Anterior cingulate cortex (tissue), 58 donors: ENCODE results near the gene TBC1D23.
"Not testable (repeated sequence)": the region's sequence is repeated elsewhere in the genome, so short reads cannot be mapped to it uniquely, and the experiment has no call there.

Source experiments
- DNase-seq, 58 donors: peaks; one replicate each; lab custom pipeline; 2025; lab: John Stamatoyannopoulos, UW

Gene TBC1D23

DNA sequence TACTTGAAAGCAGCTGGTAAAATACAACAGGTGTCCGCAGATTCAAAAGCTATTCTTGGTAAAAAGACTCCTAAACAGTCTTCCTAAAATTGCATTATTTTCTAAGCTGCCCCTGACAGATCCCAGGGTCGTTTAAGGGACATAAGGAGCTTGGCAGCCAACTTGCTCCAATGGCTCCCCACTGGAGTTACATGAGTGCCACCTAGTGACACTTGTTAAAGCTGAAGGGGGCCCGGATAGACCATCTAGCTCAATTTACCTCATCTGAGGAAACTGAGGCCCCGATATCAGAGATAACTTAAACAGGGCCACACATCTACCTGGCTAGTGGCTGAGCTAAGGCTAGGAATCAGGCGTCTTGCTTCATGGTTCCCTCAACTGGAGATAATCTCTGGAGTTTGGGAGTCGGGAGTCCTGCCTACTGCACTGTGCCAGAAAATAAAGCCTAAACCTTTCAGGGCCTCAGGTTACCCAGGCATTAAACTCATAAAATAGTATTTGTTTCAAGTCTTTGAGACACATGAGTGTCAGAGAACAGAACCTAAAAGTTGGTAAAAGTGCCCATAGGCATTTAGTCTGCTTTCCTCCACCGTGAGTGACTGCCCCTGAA is 6.5 kb upstream of the TBC1D23 start:
- DNase-seq = peak in 41 of 58 donors; percentile 1 to 47 (median 13)

DNA sequence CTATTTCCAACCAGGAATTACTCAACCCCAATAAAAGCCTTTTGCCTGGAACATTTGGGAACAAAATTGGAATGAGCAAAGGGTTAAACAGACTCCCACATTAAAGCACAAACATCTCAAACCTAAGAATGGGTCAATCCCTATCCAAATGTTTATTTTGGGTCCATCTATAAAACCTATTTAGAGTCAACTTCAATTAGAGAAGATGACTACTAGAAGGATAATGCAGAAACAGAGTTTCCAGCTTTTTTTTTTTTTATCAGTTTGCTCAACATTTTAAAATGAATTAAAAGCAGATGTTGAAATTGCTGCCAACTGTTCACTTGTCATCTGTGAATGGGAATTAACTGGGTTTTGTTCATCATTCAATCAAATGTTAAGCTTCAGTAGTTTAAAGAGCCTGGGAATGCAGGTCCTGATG is 4.1 kb upstream of the TBC1D23 start:
- no peak for DNase-seq

- DNase-seq = no peak
Measured at GRCh38 chr3:100257586-100257985, 3.2 kb upstream of the TBC1D23 start.

GRCh38 chr3:100260081-100260684 is 609 bp upstream of the TBC1D23 start:
- peak in 13 of 58 donors; percentile 1 to 37 (median 11) for DNase-seq

GRCh38 chr3:100261485-100261903 is 702 bp downstream of the TBC1D23 start:
- no peak for DNase-seq

DNA sequence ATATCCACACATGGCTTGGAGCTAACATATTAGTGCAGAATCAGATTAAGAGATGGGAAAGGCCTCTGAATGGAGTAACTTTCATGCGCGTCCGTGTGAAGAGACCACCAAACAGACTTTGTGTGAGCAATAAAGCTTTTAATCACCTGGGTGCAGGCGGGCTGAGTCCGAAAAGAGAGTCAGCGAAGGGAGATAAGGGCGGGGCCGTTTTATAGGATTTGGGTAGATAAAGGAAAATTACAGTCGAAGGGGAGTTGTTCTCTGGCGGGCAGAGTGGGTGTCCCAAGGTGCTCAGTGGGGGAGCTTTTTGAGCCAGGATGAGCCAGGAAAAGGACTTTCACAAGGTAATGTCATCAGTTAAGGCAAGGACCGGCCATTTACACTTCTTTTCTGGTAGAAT is 2.1 kb downstream of the TBC1D23 start:
- DNase-seq = not testable (repeated sequence)

- DNase-seq = no peak
Measured at GRCh38 chr3:100263583-100263982, 2.8 kb downstream of the TBC1D23 start.

DNA sequence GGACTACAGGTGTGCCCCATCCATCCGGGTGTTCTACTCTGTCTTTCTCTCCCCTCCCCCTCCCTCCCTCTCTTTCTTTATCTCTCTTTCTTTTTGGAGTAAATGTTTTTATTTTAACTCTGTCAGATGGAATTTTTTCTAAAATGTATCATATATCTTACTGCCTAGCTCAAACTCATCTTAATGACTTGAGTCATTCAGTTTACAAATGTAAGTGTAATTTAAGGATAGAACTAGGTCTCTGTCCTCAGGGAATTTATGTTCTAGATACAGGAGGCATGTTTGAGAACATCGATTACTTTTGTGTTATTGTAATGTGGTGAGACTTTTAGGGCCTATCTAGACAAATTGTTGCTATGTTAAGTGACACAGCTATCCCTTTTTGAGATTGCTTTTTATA is 3.5 kb downstream of the TBC1D23 start:
- DNase-seq = no peak

- no peak for DNase-seq
Measured at GRCh38 chr3:100265016-100265415, 4.2 kb downstream of the TBC1D23 start.

DNA sequence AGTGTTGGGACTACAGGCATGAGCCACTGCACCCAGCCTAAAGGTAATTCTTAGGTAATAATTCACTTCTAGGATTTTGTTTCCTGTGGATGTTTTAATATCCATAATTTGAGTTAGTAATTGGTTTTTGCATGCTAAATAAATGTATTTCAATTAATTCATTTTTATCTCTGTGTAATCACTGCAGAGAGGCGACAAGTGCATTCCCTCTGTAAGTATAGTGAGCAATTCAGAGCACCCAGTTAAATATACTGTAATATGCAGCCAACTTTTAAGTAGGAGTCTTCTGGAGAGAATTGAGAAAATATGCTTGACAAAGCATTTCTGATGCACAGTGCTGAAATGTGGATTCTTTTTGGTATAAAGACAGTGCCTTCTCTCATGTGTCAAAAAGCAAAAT is 5.7 kb downstream of the TBC1D23 start:
- no peak for DNase-seq

- DNase-seq = no peak
Measured at GRCh38 chr3:100268156-100268555, 7.4 kb downstream of the TBC1D23 start.

DNA sequence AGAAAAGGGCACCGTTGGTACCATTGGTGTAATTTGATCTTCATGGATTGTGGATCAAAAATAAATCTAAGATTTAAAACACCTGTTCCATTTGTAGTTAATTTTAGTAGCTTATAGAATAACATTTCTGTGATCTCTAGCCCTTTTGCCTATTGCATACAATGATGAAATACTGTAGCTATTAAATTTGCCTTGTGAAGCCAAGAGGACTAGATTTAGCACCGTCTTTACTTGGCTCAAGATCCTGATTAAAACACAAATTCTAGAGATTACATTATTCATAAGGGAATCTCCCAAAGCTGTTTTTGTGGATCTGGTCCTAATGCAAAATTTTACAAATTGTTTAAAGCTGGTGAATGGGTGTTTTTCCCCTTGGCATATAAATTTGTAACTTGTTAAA is 8.2 kb downstream of the TBC1D23 start:
- DNase-seq = no peak

DNA sequence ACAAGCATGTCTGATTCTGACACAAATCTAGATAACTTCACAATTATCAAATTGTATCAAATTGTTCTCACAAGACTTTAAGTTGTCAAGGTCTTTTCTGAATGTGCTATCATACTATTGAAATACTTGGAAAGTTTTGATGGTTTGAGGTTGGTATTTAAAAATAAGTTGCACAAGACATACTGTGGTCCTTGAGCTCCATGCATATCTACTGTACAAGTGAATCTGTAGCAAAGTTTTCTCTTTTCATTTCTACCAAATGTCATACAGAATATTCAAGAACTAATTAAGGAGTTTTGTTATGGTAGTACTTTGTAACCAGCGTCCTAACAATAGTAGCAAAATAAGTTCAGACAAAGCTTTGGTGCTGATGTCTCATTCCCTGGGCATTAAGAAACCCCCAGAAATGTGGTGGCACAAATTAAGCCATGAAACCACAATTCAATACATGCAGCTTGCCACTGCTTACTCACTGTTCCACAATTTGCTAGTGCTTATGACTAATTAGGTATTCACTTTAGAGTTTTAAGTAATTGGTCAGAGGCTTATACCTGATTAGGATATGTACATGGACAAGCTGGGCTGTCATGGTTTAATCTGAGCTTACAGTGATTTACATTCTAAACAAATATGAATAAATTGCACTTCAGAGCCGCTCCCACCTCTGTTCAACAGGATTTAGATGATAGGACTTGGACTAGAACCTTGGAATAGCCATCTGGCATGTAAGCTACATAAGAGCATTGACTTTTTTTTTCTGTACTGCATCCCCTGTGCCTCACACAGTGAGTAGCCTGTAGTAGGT is 8.8 kb downstream of the TBC1D23 start:
- no peak for DNase-seq

- no peak for DNase-seq
Measured at GRCh38 chr3:100270215-100270583, 9.4 kb downstream of the TBC1D23 start.

GRCh38 chr3:100271522-100271921 is 10.7 kb downstream of the TBC1D23 start:
- DNase-seq = no peak

DNA sequence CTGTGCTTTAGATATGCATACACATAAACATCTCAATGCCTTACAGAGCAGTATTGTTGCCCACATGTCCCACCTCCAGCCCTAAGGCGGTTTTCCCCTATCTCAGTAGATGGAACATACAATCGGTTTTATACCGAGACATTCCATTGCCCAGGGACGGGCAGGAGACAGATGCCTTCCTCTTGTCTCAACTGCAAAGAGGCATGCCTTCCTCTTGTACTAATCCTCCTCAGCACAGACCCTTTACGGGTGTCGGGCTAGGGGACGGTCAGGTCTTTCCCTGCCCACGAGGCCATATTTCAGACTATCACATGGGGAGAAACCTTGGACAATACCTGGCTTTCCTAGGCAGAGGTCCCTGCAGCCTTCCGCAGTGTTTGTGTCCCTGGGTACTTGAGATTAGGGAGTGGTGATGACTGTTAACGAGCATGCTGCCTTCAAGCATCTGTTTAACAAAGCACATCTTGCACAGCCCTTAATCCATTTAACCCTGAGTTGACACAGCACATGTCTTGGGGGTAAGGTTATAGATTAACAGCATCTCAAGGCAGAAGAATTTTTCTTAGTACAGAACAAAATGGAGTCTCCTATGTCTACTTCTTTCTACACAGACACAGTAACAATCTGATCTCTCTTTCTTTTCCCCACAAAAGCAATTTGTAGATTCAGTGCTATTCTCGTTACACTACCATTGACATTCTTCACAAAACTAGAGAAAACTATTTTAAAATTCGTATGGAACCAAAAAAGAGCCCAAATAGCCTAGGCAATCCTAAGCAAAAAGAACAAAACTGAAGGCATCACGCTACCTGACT is 12.2 kb downstream of the TBC1D23 start:
- DNase-seq = not testable (repeated sequence)

DNA sequence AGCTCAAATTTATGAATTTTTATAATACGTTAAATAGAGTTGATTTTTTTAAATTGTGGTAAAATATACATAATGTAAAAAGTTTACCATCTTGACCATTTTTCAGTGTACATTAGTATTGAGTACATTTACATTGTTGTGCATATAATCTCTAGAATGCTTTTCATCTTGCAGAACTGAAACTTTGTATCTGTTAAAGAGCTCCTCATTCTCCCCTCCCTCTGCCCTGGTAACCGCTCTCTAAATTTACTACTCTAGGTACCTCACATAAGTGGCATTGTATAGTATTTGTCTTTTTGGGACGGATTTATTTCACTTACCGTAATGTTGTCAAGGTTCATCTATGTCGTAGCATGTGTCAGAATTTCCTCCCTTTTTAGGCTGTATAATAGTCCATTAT is 13.6 kb downstream of the TBC1D23 start:
- no peak for DNase-seq

DNA sequence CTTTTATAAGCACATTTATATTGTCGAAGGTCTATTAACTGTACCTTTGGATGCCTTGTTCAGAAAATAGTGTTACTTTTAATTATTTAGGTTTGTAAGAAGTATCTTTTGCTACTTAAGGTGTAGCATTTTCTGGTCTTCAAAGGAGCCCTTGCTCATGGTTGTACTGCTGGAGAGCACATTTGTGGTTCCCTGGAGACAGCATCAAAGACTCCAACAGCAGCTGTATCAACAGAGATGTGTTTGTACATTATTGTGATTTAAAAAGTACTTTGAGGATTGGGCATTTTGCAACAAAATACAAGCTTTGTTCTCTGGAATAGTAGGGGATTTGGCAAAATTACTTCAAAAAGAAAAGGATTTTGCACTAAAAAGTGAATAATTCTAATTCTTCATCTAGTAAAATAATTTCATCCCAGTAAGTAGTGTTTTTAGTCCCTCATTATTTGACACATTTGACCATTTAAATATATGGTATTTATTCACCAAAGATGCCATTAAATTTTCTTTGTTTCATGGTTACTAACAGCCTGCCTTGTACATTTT is 16.5 kb downstream of the TBC1D23 start:
- DNase-seq = peak in 1 of 58 donors; percentile 0

DNA sequence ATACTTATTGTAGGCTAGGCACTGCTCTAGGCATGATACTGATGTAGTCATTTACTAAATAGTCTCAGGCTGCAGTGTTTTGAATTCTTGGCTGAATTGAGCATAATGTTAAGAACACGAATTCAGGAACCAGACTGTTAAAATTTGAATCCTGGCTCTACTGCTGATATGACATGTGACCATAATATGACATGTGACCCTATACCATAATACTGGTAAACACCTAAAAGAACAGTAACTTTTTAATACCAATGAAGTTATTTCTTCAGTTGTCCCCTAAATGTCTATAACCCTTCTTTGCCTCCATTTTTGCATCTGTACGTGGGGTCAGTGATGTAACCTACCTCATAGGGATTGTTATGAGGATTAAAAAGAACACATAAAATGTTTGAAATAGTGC is 18.1 kb downstream of the TBC1D23 start:
- no peak for DNase-seq

DNA sequence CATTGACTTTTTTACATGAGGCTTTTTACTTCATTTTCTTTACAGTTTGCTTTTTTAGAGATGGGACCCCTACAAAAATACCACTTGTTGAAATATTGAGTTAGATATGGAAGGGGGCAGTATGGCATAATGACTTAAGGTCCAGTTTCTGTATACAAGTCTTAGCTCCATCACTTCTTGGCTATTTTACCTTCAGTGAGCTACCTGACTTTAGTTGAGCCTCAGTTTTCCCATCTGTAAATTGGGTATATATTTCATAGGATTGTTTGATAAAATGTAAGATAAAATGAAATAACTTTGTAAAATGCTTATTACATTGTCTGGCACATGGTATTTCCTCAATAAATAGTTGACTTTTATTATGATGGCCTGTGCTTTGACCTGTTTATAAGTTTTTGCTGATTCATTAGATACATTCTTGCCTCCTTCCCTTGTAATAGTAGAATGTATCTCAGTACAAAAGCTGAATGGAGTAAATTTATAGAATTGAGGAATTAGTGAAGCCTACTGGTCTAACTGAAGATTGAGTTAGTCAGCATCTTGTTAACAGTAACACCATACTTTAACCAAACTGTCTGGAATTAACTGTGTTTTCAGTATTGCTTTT is 27.6 kb downstream of the TBC1D23 start:
- DNase-seq = no peak
